ENCODE measurements around the gene GUCY1A1. TPM values are rescaled to one million over a fixed set of nuclear protein-coding genes. Genes with fewer than 3 reads are reported as not detected.

The GUCY1A1 gene
- total RNA-seq, 5 donors from 2014 or later (not counting 1 experiment from before 2014, with no cell fraction given), result 0.33 to 0.45 (median 0.44) TPM

DNA sequence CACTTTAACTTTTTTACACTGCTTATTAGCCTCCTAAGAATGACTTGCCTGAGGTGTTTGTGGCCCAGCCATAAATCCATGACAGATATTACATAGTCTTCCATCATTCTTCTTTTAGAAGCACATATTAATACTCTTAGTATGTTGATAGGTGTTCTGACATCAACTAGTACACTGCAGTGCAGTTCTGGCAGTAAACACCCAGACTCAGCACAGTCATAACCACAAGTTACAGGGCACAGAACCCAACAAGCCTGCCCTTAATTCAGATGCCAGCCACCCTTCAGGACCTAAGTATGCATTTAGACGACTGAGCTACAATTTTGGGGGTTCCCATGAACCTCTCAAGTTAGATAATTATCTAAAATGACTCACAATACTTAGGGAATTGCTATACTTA lies 55.7 kb downstream of the GUCY1A1 start:
- H3K9me3 ChIP-seq, result no peaks in the 10 kb centered on the region
- ChIA-PET POLR2A (no interaction called here), CTCF (no interaction called here)
- DNase-seq, result no peak
- ATAC-seq (replicated peaks in 1 of 4), result no peak
- Mint-ChIP-seq H3K4me3 (no peak overlapping the region), H3K4me1 (no peaks in the 10 kb centered on the region), H3K36me3 (no peaks in the 10 kb centered on the region), H3K9me3 (no peaks in the 10 kb centered on the region), H3K27ac (no peak overlapping the region), H3K27me3 (no peaks in the 10 kb centered on the region)
- WGBS (ENCODE audit: insufficient coverage), result no CpG with 5 or more reads among the region's 1 CpG
- no peaks in the 10 kb centered on the region for H3K36me3 ChIP-seq (ENCODE audit: control insufficient read depth in 2 of 2, extremely low read depth in 1 of 2, insufficient read depth in 1 of 2, low read length in 1 of 2)
- no peaks in the 10 kb centered on the region for H3K27me3 ChIP-seq (replicated peaks in 1 of 2; ENCODE audit: control insufficient read depth in 2 of 2, extremely low read depth in 1 of 2, insufficient read depth in 2 of 2, low read length in 1 of 2)
- no peak overlapping the region for H3K27ac ChIP-seq (ENCODE audit: low read length)
- no peaks in the 10 kb centered on the region for H3K4me1 ChIP-seq (ENCODE audit: control insufficient read depth in 1 of 2, extremely low read depth in 1 of 2, insufficient read depth in 2 of 2, low read length in 2 of 2)
- no peak overlapping the region for H3K4me3 ChIP-seq (ENCODE audit: control insufficient read depth in 1 of 2, extremely low read depth in 1 of 2, low read length in 1 of 2)

DNA sequence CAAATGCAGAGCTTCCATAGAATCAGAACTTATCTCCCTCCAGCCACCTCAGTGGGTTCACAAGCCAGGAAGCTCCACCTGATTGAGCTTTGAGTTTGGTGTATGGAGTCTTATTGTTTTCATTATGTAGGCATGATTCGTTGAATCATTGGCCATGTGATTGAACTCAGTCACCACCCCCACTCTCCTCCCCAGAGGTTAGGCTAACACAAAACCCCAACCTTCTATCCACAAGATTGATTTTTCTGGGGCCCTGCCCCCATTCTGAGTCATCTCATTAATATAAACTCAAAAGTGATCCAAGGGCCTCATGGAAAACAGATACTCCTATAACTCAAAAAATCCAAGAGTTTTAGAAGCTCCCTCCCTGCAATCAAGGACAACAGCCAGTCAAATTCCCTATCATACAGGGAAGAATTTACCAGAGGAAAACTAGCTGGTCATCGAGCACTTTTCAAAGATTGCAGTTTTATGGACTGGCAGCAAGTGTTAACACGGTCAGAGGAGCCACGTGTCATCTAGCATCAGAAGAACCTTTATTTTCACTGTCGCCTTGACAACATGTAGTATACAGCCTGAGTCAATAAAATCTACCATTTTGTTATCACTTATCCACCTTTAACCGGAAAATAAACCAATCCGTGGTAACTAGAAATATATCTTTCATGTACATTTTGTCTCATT lies 56.3 kb downstream of the GUCY1A1 start:
- no peak overlapping the region for H3K4me3 ChIP-seq (ENCODE audit: control insufficient read depth in 1 of 2, extremely low read depth in 1 of 2, low read length in 1 of 2)
- Mint-ChIP-seq H3K4me3 (no peak overlapping the region), H3K27ac (no peak overlapping the region), H3K9me3 (no peaks in the 10 kb centered on the region), H3K4me1 (no peaks in the 10 kb centered on the region), H3K36me3 (no peaks in the 10 kb centered on the region), H3K27me3 (no peaks in the 10 kb centered on the region)
- DNase-seq (no peak), ATAC-seq (replicated peaks in 1 of 4) (no peak)
- no peaks in the 10 kb centered on the region for H3K9me3 ChIP-seq
- H3K4me1 ChIP-seq (ENCODE audit: control insufficient read depth in 1 of 2, extremely low read depth in 1 of 2, insufficient read depth in 2 of 2, low read length in 2 of 2), result no peaks in the 10 kb centered on the region
- 77% methylated on average over 4 of the region's 7 CpGs for WGBS (ENCODE audit: insufficient coverage)
- ChIA-PET POLR2A (no interaction called here), CTCF (no interaction called here)
- H3K36me3 ChIP-seq (ENCODE audit: control insufficient read depth in 2 of 2, extremely low read depth in 1 of 2, insufficient read depth in 1 of 2, low read length in 1 of 2), result no peaks in the 10 kb centered on the region
- no peaks in the 10 kb centered on the region for H3K27me3 ChIP-seq (replicated peaks in 1 of 2; ENCODE audit: control insufficient read depth in 2 of 2, extremely low read depth in 1 of 2, insufficient read depth in 2 of 2, low read length in 1 of 2)
- no peak overlapping the region for H3K27ac ChIP-seq (ENCODE audit: low read length)

DNA sequence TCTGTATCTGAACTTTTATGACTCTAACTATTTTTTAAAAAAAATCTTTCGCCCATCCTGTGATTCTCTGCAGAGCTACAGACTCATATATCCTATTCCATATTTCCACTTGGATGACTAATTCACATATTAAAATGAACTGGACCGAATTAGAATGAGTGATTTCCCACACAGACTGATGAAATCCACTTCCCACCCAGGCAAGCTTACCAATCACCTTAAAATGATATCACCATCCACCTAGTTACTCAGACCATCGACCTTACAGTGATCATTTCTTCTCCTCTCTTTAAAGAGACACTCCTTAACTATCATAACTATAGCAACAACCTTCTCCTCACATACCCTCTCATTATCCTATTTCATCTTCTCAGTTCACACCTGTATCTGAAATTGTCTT lies 58.1 kb downstream of the GUCY1A1 start:
- H3K4me3 ChIP-seq (ENCODE audit: control insufficient read depth in 1 of 2, extremely low read depth in 1 of 2, low read length in 1 of 2), result no peak overlapping the region
- WGBS (ENCODE audit: insufficient coverage), result 59% methylated on average over 3 of the region's 3 CpGs
- no peaks in the 10 kb centered on the region for H3K4me1 ChIP-seq (ENCODE audit: control insufficient read depth in 1 of 2, extremely low read depth in 1 of 2, insufficient read depth in 2 of 2, low read length in 2 of 2)
- H3K9me3 Mint-ChIP-seq, result no peaks in the 10 kb centered on the region
- H3K36me3 ChIP-seq (ENCODE audit: control insufficient read depth in 2 of 2, extremely low read depth in 1 of 2, insufficient read depth in 1 of 2, low read length in 1 of 2), result no peaks in the 10 kb centered on the region
- no peak overlapping the region for H3K27ac Mint-ChIP-seq
- ChIA-PET CTCF (interaction anchor here in 1 of 2 donors (0.5 kb wide), 1 partner anchor 1239 kb away, joined by 3 read pairs; no protein-coding TSS in a partner anchor), POLR2A (no interaction called here)
- ATAC-seq (replicated peaks in 1 of 4), result no peak
- no peaks in the 10 kb centered on the region for H3K9me3 ChIP-seq
- H3K27ac ChIP-seq (ENCODE audit: low read length), result no peak overlapping the region
- no peaks in the 10 kb centered on the region for H3K27me3 Mint-ChIP-seq
- DNase-seq, result no peak
- no peaks in the 10 kb centered on the region for H3K27me3 ChIP-seq (replicated peaks in 1 of 2; ENCODE audit: control insufficient read depth in 2 of 2, extremely low read depth in 1 of 2, insufficient read depth in 2 of 2, low read length in 1 of 2)
- H3K36me3 Mint-ChIP-seq, result no peaks in the 10 kb centered on the region
- no peaks in the 10 kb centered on the region for H3K4me1 Mint-ChIP-seq
- no peak overlapping the region for H3K4me3 Mint-ChIP-seq

DNA sequence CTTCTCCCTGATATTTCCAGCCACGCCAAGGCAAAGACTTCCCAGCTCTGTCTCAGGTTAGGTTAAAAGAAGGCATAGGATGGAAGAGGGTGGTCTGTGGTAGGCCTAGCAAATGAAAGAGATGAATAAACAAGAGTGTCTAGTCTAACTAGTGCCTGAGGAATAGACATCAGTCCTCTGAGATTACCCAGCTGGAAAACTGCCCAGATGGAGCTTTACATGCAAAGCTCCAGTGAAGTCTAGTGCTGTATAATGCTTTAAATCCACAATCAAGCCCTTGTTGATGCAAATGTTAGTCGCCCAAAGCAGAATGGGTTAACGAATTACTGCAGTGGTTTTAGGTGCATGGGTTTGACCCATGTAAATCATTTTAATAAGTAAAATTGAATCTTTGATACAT lies 67.4 kb downstream of the GUCY1A1 start:
- ChIA-PET CTCF (no interaction called here), POLR2A (interaction anchor here in 1 of 2 donors (0.7 kb wide), 1 partner anchor 14 kb away, joined by 4 read pairs; no protein-coding TSS in a partner anchor)
- WGBS (ENCODE audit: insufficient coverage), result no CpG with 5 or more reads among the region's 3 CpGs
- Mint-ChIP-seq H3K9me3 (no peaks in the 10 kb centered on the region), H3K4me3 (no peak overlapping the region), H3K27ac (no peak overlapping the region), H3K4me1 (no peaks in the 10 kb centered on the region), H3K27me3 (no peaks in the 10 kb centered on the region), H3K36me3 (no peaks in the 10 kb centered on the region)
- no peak for DNase-seq
- Histone ChIP-seq H3K9me3 (no peaks in the 10 kb centered on the region), H3K36me3 (ENCODE audit: control insufficient read depth in 2 of 2, extremely low read depth in 1 of 2, insufficient read depth in 1 of 2, low read length in 1 of 2) (no peaks in the 10 kb centered on the region), H3K4me3 (ENCODE audit: control insufficient read depth in 1 of 2, extremely low read depth in 1 of 2, low read length in 1 of 2) (no peak overlapping the region), H3K4me1 (ENCODE audit: control insufficient read depth in 1 of 2, extremely low read depth in 1 of 2, insufficient read depth in 2 of 2, low read length in 2 of 2) (no peaks in the 10 kb centered on the region), H3K27ac (ENCODE audit: low read length) (no peak overlapping the region), H3K27me3 (replicated peaks in 1 of 2; ENCODE audit: control insufficient read depth in 2 of 2, extremely low read depth in 1 of 2, insufficient read depth in 2 of 2, low read length in 1 of 2) (no peaks in the 10 kb centered on the region)
- no peak for ATAC-seq (replicated peaks in 1 of 4)

DNA sequence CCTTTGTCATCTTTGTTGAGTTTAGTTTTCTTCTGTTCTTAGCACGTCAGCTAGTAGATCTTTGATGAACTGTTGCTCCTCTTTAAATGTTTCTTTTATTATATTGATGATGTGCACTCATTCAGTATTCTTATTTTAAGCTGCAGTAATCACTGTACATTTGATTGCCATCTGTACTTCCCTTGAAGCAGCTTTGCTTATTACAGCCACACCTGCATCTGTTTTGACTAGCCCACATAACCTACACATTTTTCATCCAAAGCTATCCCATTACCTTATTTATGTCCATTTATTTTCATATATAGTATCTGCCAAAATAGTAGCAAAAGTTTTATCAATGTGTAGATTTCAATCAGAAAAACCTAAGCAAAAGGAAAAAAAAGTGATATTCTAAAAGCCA lies 68.3 kb downstream of the GUCY1A1 start:
- no peaks in the 10 kb centered on the region for H3K36me3 Mint-ChIP-seq
- Histone ChIP-seq H3K36me3 (ENCODE audit: control insufficient read depth in 2 of 2, extremely low read depth in 1 of 2, insufficient read depth in 1 of 2, low read length in 1 of 2) (no peaks in the 10 kb centered on the region), H3K27me3 (replicated peaks in 1 of 2; ENCODE audit: control insufficient read depth in 2 of 2, extremely low read depth in 1 of 2, insufficient read depth in 2 of 2, low read length in 1 of 2) (no peaks in the 10 kb centered on the region), H3K9me3 (no peaks in the 10 kb centered on the region), H3K27ac (ENCODE audit: low read length) (no peak overlapping the region), H3K4me3 (ENCODE audit: control insufficient read depth in 1 of 2, extremely low read depth in 1 of 2, low read length in 1 of 2) (no peak overlapping the region), H3K4me1 (ENCODE audit: control insufficient read depth in 1 of 2, extremely low read depth in 1 of 2, insufficient read depth in 2 of 2, low read length in 2 of 2) (no peaks in the 10 kb centered on the region)
- H3K9me3 Mint-ChIP-seq, result no peaks in the 10 kb centered on the region
- no peak for DNase-seq
- CTCF ChIA-PET, result no interaction called here
- H3K27me3 Mint-ChIP-seq, result no peaks in the 10 kb centered on the region
- H3K4me3 Mint-ChIP-seq, result no peak overlapping the region
- ATAC-seq (replicated peaks in 1 of 4), result no peak
- no peaks in the 10 kb centered on the region for H3K4me1 Mint-ChIP-seq
- H3K27ac Mint-ChIP-seq, result no peak overlapping the region
- POLR2A ChIA-PET, result no interaction called here
- WGBS (ENCODE audit: insufficient coverage), result no CpG with 5 or more reads among the region's 1 CpG

DNA sequence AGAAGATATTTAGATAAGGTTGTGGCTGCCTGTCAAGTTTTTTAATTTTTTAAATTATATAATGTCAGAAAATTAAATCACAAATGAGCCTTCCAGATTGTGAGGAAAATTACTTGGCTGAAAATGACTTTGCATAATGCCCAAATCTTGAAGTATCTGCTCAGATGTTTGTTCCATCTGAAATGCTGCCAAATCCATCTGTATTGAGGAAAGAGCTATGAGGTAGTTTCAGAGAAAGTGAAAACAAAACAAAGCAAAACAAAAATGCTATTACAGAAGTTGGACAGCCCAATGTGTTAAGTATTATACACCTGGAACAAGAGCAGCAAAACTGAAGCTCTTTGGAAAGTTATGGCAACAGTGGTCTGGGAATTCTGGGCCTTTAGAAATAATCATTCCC lies 68.8 kb downstream of the GUCY1A1 start:
- Histone ChIP-seq H3K4me3 (ENCODE audit: control insufficient read depth in 1 of 2, extremely low read depth in 1 of 2, low read length in 1 of 2) (no peak overlapping the region), H3K27me3 (replicated peaks in 1 of 2; ENCODE audit: control insufficient read depth in 2 of 2, extremely low read depth in 1 of 2, insufficient read depth in 2 of 2, low read length in 1 of 2) (no peaks in the 10 kb centered on the region), H3K4me1 (ENCODE audit: control insufficient read depth in 1 of 2, extremely low read depth in 1 of 2, insufficient read depth in 2 of 2, low read length in 2 of 2) (no peaks in the 10 kb centered on the region), H3K9me3 (no peaks in the 10 kb centered on the region), H3K36me3 (ENCODE audit: control insufficient read depth in 2 of 2, extremely low read depth in 1 of 2, insufficient read depth in 1 of 2, low read length in 1 of 2) (no peaks in the 10 kb centered on the region), H3K27ac (ENCODE audit: low read length) (no peak overlapping the region)
- DNase-seq (no peak), ATAC-seq (replicated peaks in 1 of 4) (no peak)
- no peaks in the 10 kb centered on the region for H3K4me1 Mint-ChIP-seq
- ChIA-PET POLR2A (no interaction called here), CTCF (no interaction called here)
- H3K4me3 Mint-ChIP-seq, result no peak overlapping the region
- H3K27me3 Mint-ChIP-seq, result no peaks in the 10 kb centered on the region
- H3K36me3 Mint-ChIP-seq, result no peaks in the 10 kb centered on the region
- no peak overlapping the region for H3K27ac Mint-ChIP-seq
- H3K9me3 Mint-ChIP-seq, result no peaks in the 10 kb centered on the region

DNA sequence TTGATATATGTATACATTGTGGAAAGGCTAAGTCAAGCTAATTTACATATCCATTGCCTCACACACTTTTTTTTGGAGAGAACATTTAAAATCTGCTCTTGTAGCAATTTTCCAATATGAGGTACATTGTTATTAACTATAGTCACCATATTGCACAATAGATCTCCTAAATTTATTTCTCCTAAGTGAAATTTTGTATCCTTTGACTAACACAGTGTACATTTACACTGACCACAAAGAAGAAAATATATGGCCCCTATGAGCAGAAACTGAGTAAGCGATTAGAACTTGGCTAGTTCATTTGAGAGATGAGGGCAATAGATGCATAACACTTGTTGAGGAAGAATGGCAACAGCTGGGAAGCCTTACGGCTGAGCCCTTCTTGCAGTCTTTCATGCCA lies 71.9 kb downstream of the GUCY1A1 start:
- no peaks in the 10 kb centered on the region for H3K27me3 Mint-ChIP-seq
- POLR2A ChIA-PET, result no interaction called here
- no peaks in the 10 kb centered on the region for H3K9me3 Mint-ChIP-seq

More for the DNA sequence above, 71.9 kb downstream of the GUCY1A1 start:
- 94% methylated on average over 2 of the region's 2 CpGs for WGBS (ENCODE audit: insufficient coverage)
- no peaks in the 10 kb centered on the region for H3K4me1 ChIP-seq (ENCODE audit: control insufficient read depth in 1 of 2, extremely low read depth in 1 of 2, insufficient read depth in 2 of 2, low read length in 2 of 2)
- ATAC-seq (replicated peaks in 1 of 4) (no peak), DNase-seq (no peak)
- no peak overlapping the region for H3K27ac ChIP-seq (ENCODE audit: low read length)
- no peaks in the 10 kb centered on the region for H3K27me3 ChIP-seq (replicated peaks in 1 of 2; ENCODE audit: control insufficient read depth in 2 of 2, extremely low read depth in 1 of 2, insufficient read depth in 2 of 2, low read length in 1 of 2)
- CTCF ChIA-PET, result no interaction called here
- no peaks in the 10 kb centered on the region for H3K4me1 Mint-ChIP-seq
- no peaks in the 10 kb centered on the region for H3K36me3 Mint-ChIP-seq
- no peak overlapping the region for H3K27ac Mint-ChIP-seq
- no peak overlapping the region for H3K4me3 ChIP-seq (ENCODE audit: control insufficient read depth in 1 of 2, extremely low read depth in 1 of 2, low read length in 1 of 2)
- H3K36me3 ChIP-seq (ENCODE audit: control insufficient read depth in 2 of 2, extremely low read depth in 1 of 2, insufficient read depth in 1 of 2, low read length in 1 of 2), result no peaks in the 10 kb centered on the region
- H3K4me3 Mint-ChIP-seq, result no peak overlapping the region
- no peaks in the 10 kb centered on the region for H3K9me3 ChIP-seq
